ENCODE data around the gene PNMA8A. TPM values are rescaled to one million over a fixed set of nuclear protein-coding genes. Genes with fewer than 3 reads are reported as not detected.
"Not testable (repeated sequence)": the region's sequence is repeated elsewhere in the genome, so short reads cannot be mapped to it uniquely, and the experiment has no call there.

The PNMA8A gene
- total and polyA plus RNA-seq, 7 donors, result 0.11 to 3.8 (median 0.93) TPM

- no peak for TF ChIP-seq CTCF (IDR thresholded peaks at IDR 0.05)
- H3K9me3 ChIP-seq, result no peaks in the 10 kb centered on the region
- no peaks in the 10 kb centered on the region for H3K4me1 ChIP-seq
- WGBS, 3 donors, result 45 to 56% (median 46%) methylated on average over 2 of the region's 2 CpGs
- intact Hi-C loops (cut with DNase I), result no loop called here
- H3K4me3 ChIP-seq, result no peak overlapping the region
- H3K36me3 ChIP-seq (ENCODE audit: insufficient read depth in 1 of 2, low read depth in 1 of 2), result no peaks in the 10 kb centered on the region
- H3K27ac ChIP-seq, result no peak overlapping the region
- DNase-seq (no peak), ATAC-seq (no peak)
- H3K27me3 ChIP-seq (ENCODE audit: insufficient read depth in 3 of 3, low read length in 2 of 3), result no peaks in the 10 kb centered on the region
Observed at GRCh38 chr19:46508206-46508605, 36.8 kb upstream of the PNMA8A start.

- no peak for TF ChIP-seq CTCF (IDR thresholded peaks at IDR 0.05)
- Histone ChIP-seq H3K36me3 (ENCODE audit: insufficient read depth in 1 of 2, low read depth in 1 of 2) (no peaks in the 10 kb centered on the region), H3K4me1 (no peaks in the 10 kb centered on the region), H3K27me3 (ENCODE audit: insufficient read depth in 3 of 3, low read length in 2 of 3) (peaks cover 0 to 2% (median 0%) of the 10 kb centered on the region in 3 donors), H3K9me3 (no peaks in the 10 kb centered on the region), H3K4me3 (no peak overlapping the region), H3K27ac (no peak overlapping the region)
- DNase-seq, result no peak
- WGBS, 3 donors, result 74% methylated on average over 17 of the region's 17 CpGs
- no peak for ATAC-seq
- intact Hi-C loops (cut with DNase I), result no loop called here
Observed at GRCh38 chr19:46503848-46504453, 32.6 kb upstream of the PNMA8A start.

- no peaks in the 10 kb centered on the region for H3K9me3 ChIP-seq
- 88 to 94% (median 94%) methylated on average over 5 of the region's 5 CpGs for whole genome bisulfite sequencing, 3 donors
- no peak overlapping the region for H3K4me3 ChIP-seq
- DNase-seq (no peak), ATAC-seq (no peak)
- no peak for TF ChIP-seq CTCF (IDR thresholded peaks at IDR 0.05)
- H3K27ac ChIP-seq, result no peak overlapping the region
- intact Hi-C loops (cut with DNase I), result no loop called here
- H3K36me3 ChIP-seq (ENCODE audit: insufficient read depth in 1 of 2, low read depth in 1 of 2), result no peaks in the 10 kb centered on the region
- H3K4me1 ChIP-seq, result no peaks in the 10 kb centered on the region
- H3K27me3 ChIP-seq (ENCODE audit: insufficient read depth in 3 of 3, low read length in 2 of 3), result peaks cover 0 to 2% (median 0%) of the 10 kb centered on the region in 3 donors
Observed at GRCh38 chr19:46502891-46503290, 31.5 kb upstream of the PNMA8A start.

- H3K36me3 ChIP-seq (ENCODE audit: insufficient read depth in 1 of 2, low read depth in 1 of 2), result no peaks in the 10 kb centered on the region
- no peaks in the 10 kb centered on the region for H3K9me3 ChIP-seq
- no peaks in the 10 kb centered on the region for H3K4me1 ChIP-seq
- DNase-seq, result no peak
- H3K27me3 ChIP-seq (ENCODE audit: insufficient read depth in 3 of 3, low read length in 2 of 3), result peaks cover 0 to 14% (median 9%) of the 10 kb centered on the region in 3 donors
- intact Hi-C loops (cut with DNase I), result no loop called here
- no peak for ATAC-seq
- H3K27ac ChIP-seq, result no peak overlapping the region
- TF ChIP-seq CTCF (IDR thresholded peaks at IDR 0.05), result no peak
- WGBS, 3 donors, result 58 to 71% (median 64%) methylated on average over 4 of the region's 4 CpGs
- H3K4me3 ChIP-seq, result no peak overlapping the region
Observed at GRCh38 chr19:46499692-46500091, 28.3 kb upstream of the PNMA8A start.

GRCh38 chr19:46497773-46498172 is 26.4 kb upstream of the PNMA8A start:
- Histone ChIP-seq H3K9me3 (no peaks in the 10 kb centered on the region), H3K4me1 (no peaks in the 10 kb centered on the region), H3K4me3 (no peak overlapping the region), H3K27me3 (ENCODE audit: insufficient read depth in 3 of 3, low read length in 2 of 3) (peaks cover 0 to 30% (median 14%) of the 10 kb centered on the region in 3 donors), H3K36me3 (ENCODE audit: insufficient read depth in 1 of 2, low read depth in 1 of 2) (no peaks in the 10 kb centered on the region), H3K27ac (no peak overlapping the region)
- ATAC-seq (no peak), DNase-seq (no peak)
- no peak for TF ChIP-seq CTCF (IDR thresholded peaks at IDR 0.05)
- intact Hi-C loops (cut with DNase I), result no loop called here
- WGBS, 3 donors, result 70 to 76% (median 72%) methylated on average over 8 of the region's 8 CpGs

- 70 to 82% (median 76%) methylated on average over 4 of the region's 4 CpGs for WGBS, 3 donors
- ATAC-seq; DNase-seq; H3K36me3 ChIP-seq (ENCODE audit: insufficient read depth in 1 of 2, low read depth in 1 of 2); H3K27ac ChIP-seq; intact Hi-C loops (cut with DNase I); H3K9me3 ChIP-seq; H3K4me1 ChIP-seq; H3K4me3 ChIP-seq: not testable (repeated sequence)
- peaks cover 0 to 32% (median 14%) of the 10 kb centered on the region in 3 donors for H3K27me3 ChIP-seq (ENCODE audit: insufficient read depth in 3 of 3, low read length in 2 of 3)
Observed at GRCh38 chr19:46496886-46497285, 25.5 kb upstream of the PNMA8A start.
